Hepatocyte (in vitro differentiated cells): Measurements from ENCODE around the gene AOPEP. TPM values are rescaled to one million over a fixed set of nuclear protein-coding genes. Genes with fewer than 3 reads are reported as not detected.
A peak's percentile ranks its signal among the peaks of the same experiment; 100 is the strongest.

Experiments used
- DNase-seq: peaks from one replicate; pipeline ENCODE4 v3.0.0-alpha.2; 2016; ENCODE audit warnings: low spot score
- H2AFZ ChIP-seq: fragments of 200-600 bp; sonication (generic); 2 replicates; pipeline ENCODE4 v1.6.0; 2016; ENCODE audit warnings: antibody characterized with exemption, mild to moderate bottlenecking
- H3K27ac ChIP-seq: fragments of 200-600 bp; sonication (generic); 2 replicates; pipeline ENCODE4 v1.5.1; 2016; ENCODE audit warnings: mild to moderate bottlenecking
- H3K27me3 ChIP-seq: fragments of 200-600 bp; sonication (generic); 2 replicates; pipeline ENCODE4 v1.6.1; 2016
- H3K36me3 ChIP-seq: fragments of 200-600 bp; sonication (generic); replicated peaks from 2 replicates; pipeline ENCODE4 v1.5.1; 2016; ENCODE audit warnings: low read depth; ENCODE audit not compliant: insufficient read depth
- H3K4me1 ChIP-seq: fragments of 200-600 bp; sonication (generic); 2 replicates; pipeline ENCODE4 v1.5.1; 2016; ENCODE audit warnings: mild to moderate bottlenecking, moderate library complexity; ENCODE audit not compliant: insufficient read depth
- H3K4me2 ChIP-seq: fragments of 200-600 bp; sonication (generic); 2 replicates; pipeline ENCODE4 v1.6.0; 2016
- H3K4me3 ChIP-seq: fragments of 200-600 bp; sonication (generic); 2 replicates; pipeline ENCODE4 v1.5.1; 2016; ENCODE audit warnings: mild to moderate bottlenecking
- H3K79me2 ChIP-seq: fragments of 200-600 bp; sonication (generic); 2 replicates; pipeline ENCODE4 v1.6.0; 2017; ENCODE audit warnings: mild to moderate bottlenecking
- H3K9me2 ChIP-seq: fragments of 200-600 bp; sonication (generic); replicated peaks from 2 replicates; pipeline ENCODE4 v1.6.0; 2017; ENCODE audit warnings: mild to moderate bottlenecking; ENCODE audit not compliant: insufficient read depth
- H3K9me3 ChIP-seq: fragments of 200-600 bp; sonication (generic); 2 replicates; pipeline ENCODE4 v1.5.1; 2016; ENCODE audit warnings: low read depth, mild to moderate bottlenecking
- H4K20me1 ChIP-seq: fragments of 200-600 bp; sonication (generic); 2 replicates; pipeline ENCODE4 v1.6.0; 2016; ENCODE audit warnings: mild to moderate bottlenecking; ENCODE audit not compliant: insufficient read depth, poor library complexity, severe bottlenecking
- EZH2 ChIP-seq: fragments of 200-600 bp; sonication (generic); IDR thresholded peaks from 2 replicates; pipeline ENCODE4 v1.6.1; 2016; ENCODE audit warnings: antibody characterized with exemption, mild to moderate bottlenecking, borderline replicate concordance
- EZH2phosphoT487 ChIP-seq: fragments of 200-600 bp; sonication (generic); IDR thresholded peaks from one replicate; pipeline ENCODE4 v1.6.1; 2018; ENCODE audit warnings: antibody characterized with exemption, mild to moderate bottlenecking, low read depth, moderate library complexity; ENCODE audit not compliant: unreplicated experiment, severe bottlenecking
- WGBS: methylation state at CpG from one replicate; pipeline ENCODE4 v1.1.6; 2016; ENCODE audit warnings: low lambda C conversion rate; ENCODE audit errors: missing lambda C conversion rate; 5-methylcytosine and 5-hydroxymethylcytosine counted together
- polyA plus RNA-seq: library from polyadenylated mRNA; unstranded; fragments of >200 nt; fragmentation: Nextera tagmentation; extraction: Ambion mirVana; gene quantifications from 2 replicates; pipeline ENCODE4 v1.2.1, GENCODE V29; 2016
- total RNA-seq: library from RNA; depleted of rRNA; stranded (reverse); fragments of >200 nt; gene quantifications from 2 replicates; pipeline ENCODE4 v1.2.3, GENCODE V29; 2014
- TF ChIP-seq, protein P1 (sequence below): fragments of 200-600 bp; sonication (generic); IDR thresholded peaks from 2 replicates; pipeline ENCODE4 v1.5.1; 2016; ENCODE audit warnings: antibody characterized with exemption, mild to moderate bottlenecking; ENCODE audit not compliant: poor library complexity

Gene AOPEP
- total and polyA plus RNA-seq, 2 experiments from 2014 or later: 82.8 to 101 TPM

DNA sequence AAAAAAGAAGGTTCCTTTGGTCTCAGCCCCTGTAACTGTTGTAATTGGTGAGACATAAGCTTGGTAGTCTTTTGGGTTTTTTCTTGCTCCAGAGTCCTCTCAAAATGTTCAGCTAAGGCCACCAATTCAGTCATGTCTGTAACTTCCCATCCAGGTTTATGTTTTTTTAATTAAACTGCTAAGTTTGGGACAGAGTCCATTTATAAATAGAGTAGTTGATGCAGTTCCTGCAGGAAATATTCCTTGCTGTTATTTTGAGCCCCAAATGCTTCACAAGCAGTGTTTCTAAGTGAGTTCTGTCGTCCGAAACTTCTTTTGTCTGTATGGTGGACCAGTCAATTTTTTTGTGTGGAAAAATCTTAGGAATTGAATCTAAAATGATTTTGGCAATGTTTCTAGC is 155.0 kb downstream of the AOPEP start:
- DNase-seq: no peak
- Histone ChIP-seq H3K27ac (peak overlapping the region; percentile 29), H3K9me3 (no peaks in the 10 kb centered on the region), H3K9me2 (no peaks in the 10 kb centered on the region), H4K20me1 (no peaks in the 10 kb centered on the region), H3K27me3 (no peaks in the 10 kb centered on the region), H3K4me1 (peaks cover 14% of the 10 kb centered on the region), H3K36me3 (no peaks in the 10 kb centered on the region), H3K79me2 (peaks cover 29% of the 10 kb centered on the region), H2AFZ (no peak overlapping the region), H3K4me2 (no peak overlapping the region), H3K4me3 (no peak overlapping the region)
- TF ChIP-seq EZH2 (no peak), EZH2phosphoT487 (no peak)
- 91% methylated on average over 2 of the region's 2 CpGs for WGBS

DNA sequence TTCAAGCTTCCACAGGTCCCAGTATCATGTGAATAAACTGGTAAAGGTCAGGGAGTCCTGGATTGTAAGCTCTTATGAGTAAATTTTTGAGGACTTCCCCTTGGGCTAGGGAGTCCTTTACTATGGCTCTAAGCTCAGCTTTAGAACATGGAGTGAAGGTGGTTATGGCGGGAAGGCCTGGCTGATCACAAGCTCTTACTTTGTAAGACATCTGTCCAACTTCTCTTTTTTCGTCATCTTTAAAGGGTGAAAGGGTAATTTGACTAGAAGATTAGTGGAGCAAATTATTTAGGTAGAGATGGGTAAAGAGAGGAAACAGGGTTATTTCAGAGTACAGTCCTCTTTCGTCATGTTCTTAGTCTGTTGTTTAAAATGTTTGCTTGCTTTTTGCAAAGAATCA is 155.4 kb downstream of the AOPEP start:
- 93% methylated on average over 3 of the region's 3 CpGs for WGBS
- no peak overlapping the region for H2AFZ ChIP-seq
- no peak overlapping the region for H3K4me3 ChIP-seq
- no peaks in the 10 kb centered on the region for H3K36me3 ChIP-seq
- peaks cover 14% of the 10 kb centered on the region for H3K4me1 ChIP-seq
- H3K4me2 ChIP-seq: no peak overlapping the region
- no peak for DNase-seq
- TF ChIP-seq EZH2 (no peak), EZH2phosphoT487 (no peak)
- TF ChIP-seq, protein P1, sequence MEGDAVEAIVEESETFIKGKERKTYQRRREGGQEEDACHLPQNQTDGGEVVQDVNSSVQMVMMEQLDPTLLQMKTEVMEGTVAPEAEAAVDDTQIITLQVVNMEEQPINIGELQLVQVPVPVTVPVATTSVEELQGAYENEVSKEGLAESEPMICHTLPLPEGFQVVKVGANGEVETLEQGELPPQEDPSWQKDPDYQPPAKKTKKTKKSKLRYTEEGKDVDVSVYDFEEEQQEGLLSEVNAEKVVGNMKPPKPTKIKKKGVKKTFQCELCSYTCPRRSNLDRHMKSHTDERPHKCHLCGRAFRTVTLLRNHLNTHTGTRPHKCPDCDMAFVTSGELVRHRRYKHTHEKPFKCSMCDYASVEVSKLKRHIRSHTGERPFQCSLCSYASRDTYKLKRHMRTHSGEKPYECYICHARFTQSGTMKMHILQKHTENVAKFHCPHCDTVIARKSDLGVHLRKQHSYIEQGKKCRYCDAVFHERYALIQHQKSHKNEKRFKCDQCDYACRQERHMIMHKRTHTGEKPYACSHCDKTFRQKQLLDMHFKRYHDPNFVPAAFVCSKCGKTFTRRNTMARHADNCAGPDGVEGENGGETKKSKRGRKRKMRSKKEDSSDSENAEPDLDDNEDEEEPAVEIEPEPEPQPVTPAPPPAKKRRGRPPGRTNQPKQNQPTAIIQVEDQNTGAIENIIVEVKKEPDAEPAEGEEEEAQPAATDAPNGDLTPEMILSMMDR: no peak
- no peaks in the 10 kb centered on the region for H3K9me2 ChIP-seq
- H3K27ac ChIP-seq: no peak overlapping the region
- peaks cover 29% of the 10 kb centered on the region for H3K79me2 ChIP-seq
- H3K27me3 ChIP-seq: no peaks in the 10 kb centered on the region
- H3K9me3 ChIP-seq: no peaks in the 10 kb centered on the region
- no peaks in the 10 kb centered on the region for H4K20me1 ChIP-seq

DNA sequence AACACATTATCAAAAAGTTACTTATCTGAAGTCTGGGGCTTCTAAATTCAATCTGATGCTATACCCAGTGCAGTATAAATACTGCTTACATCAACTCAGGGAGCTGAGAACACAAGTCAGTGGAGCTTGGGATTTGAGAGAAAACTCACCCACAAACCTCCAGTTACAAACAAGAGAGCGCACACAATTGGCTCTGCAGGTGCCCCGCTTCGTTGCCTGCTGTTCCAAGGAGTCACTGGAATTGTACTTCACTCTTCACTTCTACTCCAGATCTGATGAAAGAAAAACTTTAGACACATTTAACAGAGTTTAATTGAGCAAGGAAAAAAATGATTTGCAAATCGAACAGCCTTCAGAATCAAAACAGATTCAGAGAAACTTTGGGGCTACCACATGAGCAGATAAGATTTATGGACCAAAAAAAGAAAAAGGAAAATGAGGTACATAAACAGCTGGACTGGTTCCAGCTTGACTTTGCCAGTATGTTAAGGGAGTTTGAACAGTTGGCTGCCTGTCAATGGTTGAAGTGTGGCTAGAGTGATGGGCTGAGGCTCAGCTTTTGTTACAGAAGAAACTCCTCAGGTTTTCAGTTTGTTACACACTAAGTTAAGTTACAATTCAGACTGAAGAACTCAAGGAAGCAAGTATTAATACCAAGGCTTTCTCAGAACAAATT is 156.6 kb downstream of the AOPEP start:
- Histone ChIP-seq H3K4me2 (no peak overlapping the region), H3K79me2 (peaks cover 23% of the 10 kb centered on the region)
- TF ChIP-seq EZH2phosphoT487: no peak
- TF ChIP-seq, protein P1: no peak
- no peak for TF ChIP-seq EZH2

DNA sequence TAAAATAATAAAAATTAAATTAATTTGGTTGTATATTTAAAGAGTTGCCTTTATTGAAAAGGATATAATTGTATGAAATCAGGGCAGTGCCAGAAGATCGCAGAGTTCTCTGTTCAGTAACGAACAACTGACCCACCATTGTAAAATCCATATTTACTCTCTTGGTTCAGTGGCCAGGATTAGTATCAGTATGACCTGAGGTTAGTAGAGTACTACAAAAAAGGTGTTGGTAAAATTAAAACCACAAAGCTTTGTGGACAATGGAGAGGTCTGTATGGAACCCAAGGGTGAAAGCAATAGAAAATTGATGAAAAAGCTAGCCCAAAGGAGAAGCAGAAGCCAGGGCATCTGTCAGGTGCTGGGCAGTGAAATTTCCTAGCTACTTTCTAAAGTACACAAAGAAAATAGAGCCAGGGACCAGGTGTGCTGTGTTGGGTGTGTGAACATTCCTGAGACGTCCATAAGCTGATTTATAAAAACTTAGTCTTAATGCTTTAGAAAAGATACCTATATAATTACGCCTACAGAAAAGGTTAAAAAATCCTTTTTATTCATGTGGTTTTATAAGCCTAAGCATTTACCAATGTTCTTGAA is 159.5 kb downstream of the AOPEP start:
- H3K27ac ChIP-seq: peak overlapping the region; percentile 27
- no peak overlapping the region for H3K4me2 ChIP-seq
- H4K20me1 ChIP-seq: no peaks in the 10 kb centered on the region
- no peak for TF ChIP-seq EZH2phosphoT487
- TF ChIP-seq, protein P1: no peak
- TF ChIP-seq EZH2: no peak
- no peaks in the 10 kb centered on the region for H3K9me2 ChIP-seq
- H3K9me3 ChIP-seq: no peaks in the 10 kb centered on the region
- no peak for DNase-seq
- no peak overlapping the region for H2AFZ ChIP-seq
- H3K4me1 ChIP-seq: peaks cover 9% of the 10 kb centered on the region
- no peaks in the 10 kb centered on the region for H3K27me3 ChIP-seq
- no peak overlapping the region for H3K4me3 ChIP-seq
- H3K36me3 ChIP-seq: no peaks in the 10 kb centered on the region
- H3K79me2 ChIP-seq: peaks cover 24% of the 10 kb centered on the region
- 76% methylated on average over 4 of the region's 4 CpGs for WGBS

More for the DNA sequence above, 156.6 kb downstream of the AOPEP start:
- H3K27me3 ChIP-seq: no peaks in the 10 kb centered on the region
- no peaks in the 10 kb centered on the region for H3K36me3 ChIP-seq
- WGBS: 66% methylated on average over 4 of the region's 4 CpGs
- no peaks in the 10 kb centered on the region for H3K9me2 ChIP-seq
- no peak for DNase-seq
- no peak overlapping the region for H3K4me3 ChIP-seq
- no peaks in the 10 kb centered on the region for H3K9me3 ChIP-seq
- H3K27ac ChIP-seq: peak overlapping the region; percentile 14
- H3K4me1 ChIP-seq: peaks cover 14% of the 10 kb centered on the region
- H2AFZ ChIP-seq: no peak overlapping the region
- H4K20me1 ChIP-seq: no peaks in the 10 kb centered on the region
